Vagina (tissue), 2 donors: ENCODE results near the gene PARD6G.

ENCODE experiments used
- POLR2A ChIP-seq, 2 donors: fragments of 450-650 bp; IDR thresholded peaks; one replicate each; pipeline ENCODE4 v1.6.1; 2017; ENCODE audit warnings: antibody characterized with exemption in 2 of 2, mild to moderate bottlenecking in 2 of 2, moderate library complexity in 2 of 2
- POLR2AphosphoS5 ChIP-seq, 2 donors: sonication (generic); formaldehyde crosslinking; IDR thresholded peaks; one replicate each; pipeline ENCODE4 v1.9.0; 2017; ENCODE audit warnings: antibody characterized with exemption in 2 of 2, mild to moderate bottlenecking in 2 of 2, low read depth in 1 of 2; ENCODE audit not compliant: insufficient read depth in 1 of 2
- TF ChIP-seq, protein P1 (sequence below), 3 experiments: fragments of 450-650 bp in 2 of 3; fragments of 200-600 bp in 1 of 3; sonication (generic) in 1 of 3; IDR thresholded peaks; one replicate each; pipeline ENCODE4 v1.5.1; 2017 to 2019; ENCODE audit warnings: antibody characterized with exemption in 3 of 3, mild to moderate bottlenecking in 2 of 3, moderate library complexity in 2 of 3

DNA sequence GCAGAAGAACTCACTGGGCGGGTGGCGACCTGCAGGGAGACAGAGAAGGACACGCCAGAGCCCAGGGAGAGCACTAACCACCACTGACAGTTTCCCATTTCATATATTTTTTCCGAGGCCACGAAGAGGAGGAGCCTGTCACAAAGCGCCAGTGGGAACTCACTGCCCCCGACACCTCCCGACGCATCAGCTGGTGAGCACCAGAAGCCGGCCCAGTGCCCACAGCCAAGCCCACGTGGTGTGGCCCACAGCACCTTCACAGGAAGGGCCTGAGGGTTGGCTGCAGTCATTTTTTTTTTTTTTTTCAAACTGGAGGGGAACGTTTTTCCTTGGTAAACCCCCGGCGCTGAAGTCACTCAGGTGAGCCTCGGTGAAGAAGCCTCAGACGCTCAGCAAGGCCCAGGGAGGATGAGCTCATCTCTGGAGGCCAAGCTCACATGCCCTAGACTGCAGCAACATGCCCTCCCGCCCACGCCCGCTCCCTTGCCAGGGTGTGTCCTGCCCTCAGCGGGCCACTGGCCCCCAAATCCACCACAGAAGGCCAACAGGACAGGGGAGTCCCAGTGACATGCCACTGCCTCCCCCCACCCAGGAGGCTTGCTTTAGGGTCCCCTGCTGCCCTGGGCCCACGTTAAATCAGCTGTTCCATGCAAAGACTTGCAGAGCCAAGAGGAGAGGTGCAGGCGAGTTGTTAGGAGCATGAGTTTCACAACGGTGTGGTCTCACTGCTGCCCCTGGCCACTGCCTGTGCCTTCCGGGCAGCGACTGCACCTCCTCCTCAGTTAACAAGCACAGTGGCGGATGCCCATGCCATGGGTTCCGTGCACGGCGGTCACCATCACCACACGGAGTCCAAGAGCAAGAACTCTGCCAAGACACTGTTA is 68.1 kb downstream of the PARD6G start:
- TF ChIP-seq, protein P1, sequence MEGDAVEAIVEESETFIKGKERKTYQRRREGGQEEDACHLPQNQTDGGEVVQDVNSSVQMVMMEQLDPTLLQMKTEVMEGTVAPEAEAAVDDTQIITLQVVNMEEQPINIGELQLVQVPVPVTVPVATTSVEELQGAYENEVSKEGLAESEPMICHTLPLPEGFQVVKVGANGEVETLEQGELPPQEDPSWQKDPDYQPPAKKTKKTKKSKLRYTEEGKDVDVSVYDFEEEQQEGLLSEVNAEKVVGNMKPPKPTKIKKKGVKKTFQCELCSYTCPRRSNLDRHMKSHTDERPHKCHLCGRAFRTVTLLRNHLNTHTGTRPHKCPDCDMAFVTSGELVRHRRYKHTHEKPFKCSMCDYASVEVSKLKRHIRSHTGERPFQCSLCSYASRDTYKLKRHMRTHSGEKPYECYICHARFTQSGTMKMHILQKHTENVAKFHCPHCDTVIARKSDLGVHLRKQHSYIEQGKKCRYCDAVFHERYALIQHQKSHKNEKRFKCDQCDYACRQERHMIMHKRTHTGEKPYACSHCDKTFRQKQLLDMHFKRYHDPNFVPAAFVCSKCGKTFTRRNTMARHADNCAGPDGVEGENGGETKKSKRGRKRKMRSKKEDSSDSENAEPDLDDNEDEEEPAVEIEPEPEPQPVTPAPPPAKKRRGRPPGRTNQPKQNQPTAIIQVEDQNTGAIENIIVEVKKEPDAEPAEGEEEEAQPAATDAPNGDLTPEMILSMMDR (IDR thresholded peaks at IDR 0.05) = no peak
- TF ChIP-seq POLR2AphosphoS5 (IDR thresholded peaks at IDR 0.05; ENCODE audit: insufficient read depth in 1 of 2, low read depth in 1 of 2) (no peak), POLR2A (IDR thresholded peaks at IDR 0.05) (no peak)
